ENCODE results near the gene ISL1. TPM values are rescaled to one million over a fixed set of nuclear protein-coding genes. Genes with fewer than 3 reads are reported as not detected.

ISL1 gene
- total and polyA plus RNA-seq, 5 donors, result not detected

GRCh38 chr5:51398875-51399642, 15.8 kb downstream of the ISL1 start:
- no peaks in the 10 kb centered on the region for H3K9me3 ChIP-seq (ENCODE audit: control insufficient read depth, low read length)
- H3K4me3 ChIP-seq (ENCODE audit: low read length), result no peak overlapping the region
- peaks cover 4% of the 10 kb centered on the region for H3K27me3 ChIP-seq (ENCODE audit: control insufficient read depth, insufficient read depth)
- DNase-seq (peak in 1 of 3 donors; percentile 16), ATAC-seq (no peak)
- no peak overlapping the region for H3K27ac ChIP-seq (ENCODE audit: low read length)
- intact Hi-C loops (cut with DNase I), result no loop called here
- 2% methylated on average over 57 of the region's 57 CpGs for WGBS
- no peaks in the 10 kb centered on the region for H3K4me1 ChIP-seq (ENCODE audit: control insufficient read depth, insufficient read depth, low read length)

- intact Hi-C loops (cut with DNase I), result no loop called here
- H3K27ac ChIP-seq (ENCODE audit: low read length), result no peak overlapping the region
- H3K4me1 ChIP-seq (ENCODE audit: control insufficient read depth, insufficient read depth, low read length), result no peaks in the 10 kb centered on the region
- ATAC-seq (no peak), DNase-seq (no peak)
- no peaks in the 10 kb centered on the region for H3K9me3 ChIP-seq (ENCODE audit: control insufficient read depth, low read length)
- H3K27me3 ChIP-seq (ENCODE audit: control insufficient read depth, insufficient read depth), result peaks cover 2% of the 10 kb centered on the region
- 8% methylated on average over 10 of the region's 10 CpGs for WGBS
- no peak overlapping the region for H3K4me3 ChIP-seq (ENCODE audit: low read length)
These were observed 16.4 kb downstream of the ISL1 start for GRCh38 chr5:51399643-51400006.

DNA sequence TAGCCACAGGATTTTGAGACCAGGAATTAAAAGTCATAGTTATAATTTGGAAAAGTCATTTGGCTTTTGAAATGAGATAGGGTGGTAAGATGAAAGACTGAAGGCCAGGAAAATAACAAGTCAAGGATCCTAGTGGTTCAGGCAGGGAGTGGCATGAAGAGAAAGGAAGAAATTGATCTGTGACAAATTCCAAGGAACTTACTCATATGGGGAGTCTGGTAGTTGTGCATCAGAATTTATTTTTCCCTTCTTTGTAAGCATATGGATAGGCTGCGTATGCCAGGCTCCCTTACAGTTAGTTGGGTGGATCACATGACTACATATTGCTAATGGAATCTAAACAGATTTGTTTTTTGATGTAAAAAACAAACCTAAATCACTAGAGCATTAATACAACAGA, 21.0 kb downstream of the ISL1 start:
- WGBS, result 97% methylated on average over 1 of the region's 1 CpG
- no peak for DNase-seq
- Histone ChIP-seq H3K27me3 (ENCODE audit: control insufficient read depth, insufficient read depth) (no peaks in the 10 kb centered on the region), H3K9me3 (ENCODE audit: control insufficient read depth, low read length) (no peaks in the 10 kb centered on the region), H3K4me1 (ENCODE audit: control insufficient read depth, insufficient read depth, low read length) (no peaks in the 10 kb centered on the region), H3K4me3 (ENCODE audit: low read length) (no peak overlapping the region), H3K27ac (ENCODE audit: low read length) (no peak overlapping the region)
- ATAC-seq, result no peak
- intact Hi-C loops (cut with DNase I), result no loop called here

GRCh38 chr5:51411921-51412325, 28.7 kb downstream of the ISL1 start:
- no peaks in the 10 kb centered on the region for H3K9me3 ChIP-seq (ENCODE audit: control insufficient read depth, low read length)
- 38% methylated on average over 7 of the region's 7 CpGs for WGBS
- intact Hi-C loops (cut with DNase I), result no loop called here
- no peaks in the 10 kb centered on the region for H3K27me3 ChIP-seq (ENCODE audit: control insufficient read depth, insufficient read depth)
- no peak for DNase-seq
- H3K4me1 ChIP-seq (ENCODE audit: control insufficient read depth, insufficient read depth, low read length), result no peaks in the 10 kb centered on the region
- no peak overlapping the region for H3K4me3 ChIP-seq (ENCODE audit: low read length)
- H3K27ac ChIP-seq (ENCODE audit: low read length), result no peak overlapping the region
- ATAC-seq, result no peak

- intact Hi-C loops (cut with DNase I), result no loop called here
- Histone ChIP-seq H3K4me3 (ENCODE audit: low read length) (no peak overlapping the region), H3K27ac (ENCODE audit: low read length) (no peak overlapping the region), H3K9me3 (ENCODE audit: control insufficient read depth, low read length) (no peaks in the 10 kb centered on the region), H3K4me1 (ENCODE audit: control insufficient read depth, insufficient read depth, low read length) (no peaks in the 10 kb centered on the region), H3K27me3 (ENCODE audit: control insufficient read depth, insufficient read depth) (no peaks in the 10 kb centered on the region)
- ATAC-seq (no peak), DNase-seq (no peak)
- WGBS, result 71% methylated on average over 2 of the region's 2 CpGs
These were observed 31.3 kb downstream of the ISL1 start for GRCh38 chr5:51414516-51414915.

DNA sequence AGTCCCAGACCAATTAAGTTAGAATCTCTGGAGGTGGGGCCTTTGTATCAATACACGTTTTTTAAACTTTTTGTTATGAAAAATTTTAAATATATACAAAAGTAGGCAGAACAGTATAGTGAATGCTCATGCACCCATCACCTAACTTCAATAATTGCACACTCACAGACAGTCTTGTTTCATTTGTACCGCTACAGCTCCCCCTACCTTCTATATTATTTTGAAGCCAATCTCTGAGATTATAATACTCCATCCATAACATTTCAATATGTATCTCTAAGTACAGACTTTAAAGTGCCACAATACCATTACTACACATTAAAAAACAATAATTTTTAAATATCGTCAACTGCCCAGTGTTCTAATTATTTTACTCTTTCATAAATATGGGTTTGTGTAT, 32.9 kb downstream of the ISL1 start:
- DNase-seq (no peak), ATAC-seq (no peak)

GRCh38 chr5:51433052-51433710, 49.9 kb downstream of the ISL1 start:
- ATAC-seq (no peak), DNase-seq (no peak)
- intact Hi-C loops (cut with DNase I), result no loop called here
- Histone ChIP-seq H3K27me3 (ENCODE audit: control insufficient read depth, insufficient read depth) (no peaks in the 10 kb centered on the region), H3K4me1 (ENCODE audit: control insufficient read depth, insufficient read depth, low read length) (no peaks in the 10 kb centered on the region), H3K27ac (ENCODE audit: low read length) (no peak overlapping the region), H3K4me3 (ENCODE audit: low read length) (no peak overlapping the region), H3K9me3 (ENCODE audit: control insufficient read depth, low read length) (no peaks in the 10 kb centered on the region)
- 69% methylated on average over 3 of the region's 3 CpGs for WGBS

More for the DNA sequence above, 32.9 kb downstream of the ISL1 start:
- H3K27ac ChIP-seq (ENCODE audit: low read length), result no peak overlapping the region
- no peaks in the 10 kb centered on the region for H3K9me3 ChIP-seq (ENCODE audit: control insufficient read depth, low read length)
- H3K27me3 ChIP-seq (ENCODE audit: control insufficient read depth, insufficient read depth), result no peaks in the 10 kb centered on the region
- 79% methylated on average over 3 of the region's 3 CpGs for WGBS
- H3K4me1 ChIP-seq (ENCODE audit: control insufficient read depth, insufficient read depth, low read length), result no peaks in the 10 kb centered on the region
- intact Hi-C loops (cut with DNase I), result no loop called here
- no peak overlapping the region for H3K4me3 ChIP-seq (ENCODE audit: low read length)

- Histone ChIP-seq H3K4me3 (ENCODE audit: low read length) (no peak overlapping the region), H3K27me3 (ENCODE audit: control insufficient read depth, insufficient read depth) (peaks cover 3% of the 10 kb centered on the region), H3K27ac (ENCODE audit: low read length) (no peak overlapping the region), H3K4me1 (ENCODE audit: control insufficient read depth, insufficient read depth, low read length) (no peaks in the 10 kb centered on the region), H3K9me3 (ENCODE audit: control insufficient read depth, low read length) (no peaks in the 10 kb centered on the region)
- DNase-seq (no peak), ATAC-seq (no peak)
- intact Hi-C loops (cut with DNase I), result no loop called here
These were observed 56.0 kb downstream of the ISL1 start for GRCh38 chr5:51439232-51439631.
